GM21717 (cell line): ENCODE results near the gene SCG5.
"Not testable (repeated sequence)": the region's sequence is repeated elsewhere in the genome, so short reads cannot be mapped to it uniquely, and the experiment has no call there.

Experiments used
- ATAC-seq: cut with Tn5 transposase; IDR thresholded peaks from one replicate; pipeline ENCODE4 v1.9.1; 2021; ENCODE audit warnings: mild to moderate bottlenecking, moderate library complexity; ENCODE audit not compliant: unreplicated experiment

The SCG5 gene

GRCh38 chr15:32641517-32642059 lies at the start of gene SCG5:
Gene SCG5 (plus strand): TSS chr15:32641710. CDS start chr15:32643593, 1,883 bp downstream.
- no peak for ATAC-seq

- not testable (repeated sequence) for ATAC-seq
Observed at GRCh38 chr15:32593151-32593550, 48.4 kb upstream of the SCG5 start, which contains the start of gene GOLGA8N. Gene GOLGA8N (plus strand): TSS chr15:32593456.

GRCh38 chr15:32609518-32609917 lies 32.0 kb upstream of the SCG5 start:
- not testable (repeated sequence) for ATAC-seq

GRCh38 chr15:32610719-32611118 lies 30.8 kb upstream of the SCG5 start:
- not testable (repeated sequence) for ATAC-seq

- peak; percentile 13 for ATAC-seq
Observed at GRCh38 chr15:32614712-32615050, 26.8 kb upstream of the SCG5 start.

- peak; percentile 79 for ATAC-seq
Observed at GRCh38 chr15:32615051-32615870, 26.2 kb upstream of the SCG5 start, which contains the start of gene ARHGAP11A. Gene ARHGAP11A (plus strand): TSS chr15:32615504. CDS start chr15:32616212, 708 bp downstream.

- ATAC-seq = peak; percentile 14
Observed at GRCh38 chr15:32615871-32616426, 25.6 kb upstream of the SCG5 start.

- ATAC-seq = no peak
Observed at GRCh38 chr15:32636410-32636809, 5.1 kb upstream of the SCG5 start.

- no peak for ATAC-seq
Observed at GRCh38 chr15:32636908-32637567, 4.5 kb upstream of the SCG5 start.

GRCh38 chr15:32637704-32638103 lies 3.8 kb upstream of the SCG5 start:
- ATAC-seq = no peak

- no peak for ATAC-seq
Observed at GRCh38 chr15:32642667-32643435, 1.3 kb downstream of the SCG5 start.

GRCh38 chr15:32643907-32644445 lies 2.5 kb downstream of the SCG5 start:
- ATAC-seq = no peak

GRCh38 chr15:32646291-32646690 lies 4.8 kb downstream of the SCG5 start:
- no peak for ATAC-seq

GRCh38 chr15:32649342-32649741 lies 7.8 kb downstream of the SCG5 start:
- ATAC-seq = no peak

- ATAC-seq = no peak
Observed at GRCh38 chr15:32651229-32651837, 9.8 kb downstream of the SCG5 start.

GRCh38 chr15:32652178-32652577 lies 10.7 kb downstream of the SCG5 start:
- no peak for ATAC-seq

GRCh38 chr15:32656091-32656490 lies 14.6 kb downstream of the SCG5 start:
- ATAC-seq = no peak

GRCh38 chr15:32656496-32656895 lies 15.0 kb downstream of the SCG5 start:
- ATAC-seq = no peak

GRCh38 chr15:32657198-32657883 lies 15.8 kb downstream of the SCG5 start:
- peak; percentile 60 for ATAC-seq
